HG02943 (cell line): ENCODE data around the gene RAB36.

Experiments
- ATAC-seq: cut with Tn5 transposase; IDR thresholded peaks from one replicate; pipeline ENCODE4 v1.9.1; 2021; ENCODE audit warnings: mild to moderate bottlenecking, low read depth, moderate library complexity; ENCODE audit not compliant: unreplicated experiment

The RAB36 gene

GRCh38 chr22:23156286-23156685, 11.0 kb downstream of the RAB36 start:
- ATAC-seq, result no peak

GRCh38 chr22:23157560-23158515, 12.6 kb downstream of the RAB36 start:
- ATAC-seq, result no peak

GRCh38 chr22:23158516-23159290, 13.4 kb downstream of the RAB36 start:
- ATAC-seq, result no peak

GRCh38 chr22:23159291-23159630, 14.0 kb downstream of the RAB36 start:
- no peak for ATAC-seq

- ATAC-seq, result no peak
These were observed 15.8 kb downstream of the RAB36 start for GRCh38 chr22:23161029-23161428.

GRCh38 chr22:23161574-23161973, 16.3 kb downstream of the RAB36 start:
- no peak for ATAC-seq

GRCh38 chr22:23163665-23164064, 18.4 kb downstream of the RAB36 start:
- ATAC-seq, result no peak

- no peak for ATAC-seq
These were observed 18.8 kb downstream of the RAB36 start for GRCh38 chr22:23164091-23164490.

GRCh38 chr22:23166042-23166831, 21.0 kb downstream of the RAB36 start:
- no peak for ATAC-seq

GRCh38 chr22:23166841-23167616, 21.8 kb downstream of the RAB36 start:
- ATAC-seq, result no peak

GRCh38 chr22:23168391-23169042, 23.2 kb downstream of the RAB36 start:
- no peak for ATAC-seq

GRCh38 chr22:23169043-23169406, 23.7 kb downstream of the RAB36 start:
- no peak for ATAC-seq

- no peak for ATAC-seq
These were observed 30.8 kb downstream of the RAB36 start for GRCh38 chr22:23175817-23176644.

GRCh38 chr22:23176645-23177027, 31.4 kb downstream of the RAB36 start:
- ATAC-seq, result no peak

GRCh38 chr22:23177197-23177596, 31.9 kb downstream of the RAB36 start:
- ATAC-seq, result no peak

- ATAC-seq, result no peak
These were observed 33.4 kb downstream of the RAB36 start for GRCh38 chr22:23178512-23179254.

- ATAC-seq, result no peak
These were observed 34.4 kb downstream of the RAB36 start for GRCh38 chr22:23179381-23180299.
